ENCODE measurements around the gene TECPR2.
"Not testable (repeated sequence)": the region's sequence is repeated elsewhere in the genome, so short reads cannot be mapped to it uniquely, and the experiment has no call there.

Gene TECPR2

GRCh38 chr14:102538602-102539543 is 176.1 kb downstream of the TECPR2 start:
- DNase-seq = no peak

- DNase-seq = no peak
Measured at GRCh38 chr14:102539544-102540314, 177.0 kb downstream of the TECPR2 start.

- DNase-seq = no peak
Measured at GRCh38 chr14:102540315-102541028, 177.7 kb downstream of the TECPR2 start.

- DNase-seq = not testable (repeated sequence)
Measured at GRCh38 chr14:102541029-102541491, 178.3 kb downstream of the TECPR2 start.

- DNase-seq = no peak
Measured at GRCh38 chr14:102541771-102542170, 179.0 kb downstream of the TECPR2 start.

- DNase-seq = no peak
Measured at GRCh38 chr14:102544046-102544746, 181.5 kb downstream of the TECPR2 start.

GRCh38 chr14:102544747-102545460 is 182.2 kb downstream of the TECPR2 start:
- no peak for DNase-seq

- no peak for DNase-seq
Measured at GRCh38 chr14:102545461-102546265, 182.9 kb downstream of the TECPR2 start.

- DNase-seq = no peak
Measured at GRCh38 chr14:102548616-102549240, 186.0 kb downstream of the TECPR2 start.

- not testable (repeated sequence) for DNase-seq
Measured at GRCh38 chr14:102550927-102551401, 188.2 kb downstream of the TECPR2 start.

All from NCI-H187 treated with DMSO at 0.1 percent for 48 hours (cell line).